ENCODE data around the gene TEK.

DNA sequence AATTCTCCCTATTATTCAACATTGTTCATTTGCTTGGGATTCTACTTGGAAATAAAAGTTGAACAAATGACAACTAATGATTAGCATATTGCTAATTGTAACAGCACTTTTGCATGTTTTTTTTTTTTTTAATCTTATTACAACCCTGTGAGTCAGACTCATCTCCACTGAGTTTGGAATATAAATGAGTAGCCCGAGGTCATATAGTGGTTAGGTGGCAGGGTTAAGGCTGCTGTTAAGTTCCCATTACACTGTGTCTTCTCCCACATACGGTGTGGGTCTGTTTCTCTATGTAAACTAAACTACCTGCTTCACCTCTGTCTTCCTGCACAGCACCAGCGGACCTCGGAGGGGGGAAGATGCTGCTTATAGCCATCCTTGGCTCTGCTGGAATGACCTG, 95.6 kb downstream of the TEK start:
- TF ChIP-seq, protein P1, sequence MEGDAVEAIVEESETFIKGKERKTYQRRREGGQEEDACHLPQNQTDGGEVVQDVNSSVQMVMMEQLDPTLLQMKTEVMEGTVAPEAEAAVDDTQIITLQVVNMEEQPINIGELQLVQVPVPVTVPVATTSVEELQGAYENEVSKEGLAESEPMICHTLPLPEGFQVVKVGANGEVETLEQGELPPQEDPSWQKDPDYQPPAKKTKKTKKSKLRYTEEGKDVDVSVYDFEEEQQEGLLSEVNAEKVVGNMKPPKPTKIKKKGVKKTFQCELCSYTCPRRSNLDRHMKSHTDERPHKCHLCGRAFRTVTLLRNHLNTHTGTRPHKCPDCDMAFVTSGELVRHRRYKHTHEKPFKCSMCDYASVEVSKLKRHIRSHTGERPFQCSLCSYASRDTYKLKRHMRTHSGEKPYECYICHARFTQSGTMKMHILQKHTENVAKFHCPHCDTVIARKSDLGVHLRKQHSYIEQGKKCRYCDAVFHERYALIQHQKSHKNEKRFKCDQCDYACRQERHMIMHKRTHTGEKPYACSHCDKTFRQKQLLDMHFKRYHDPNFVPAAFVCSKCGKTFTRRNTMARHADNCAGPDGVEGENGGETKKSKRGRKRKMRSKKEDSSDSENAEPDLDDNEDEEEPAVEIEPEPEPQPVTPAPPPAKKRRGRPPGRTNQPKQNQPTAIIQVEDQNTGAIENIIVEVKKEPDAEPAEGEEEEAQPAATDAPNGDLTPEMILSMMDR (conservative IDR thresholded peaks at IDR 0.05): no peak
- TF ChIP-seq ZFX (IDR thresholded peaks at IDR 0.05): no peak
